AG09309 (cell line): ENCODE results near the gene LSMEM2.
"Not testable (repeated sequence)": the region's sequence is repeated elsewhere in the genome, so short reads cannot be mapped to it uniquely, and the experiment has no call there.

Experiments
- DNase-seq: peaks from one replicate; pipeline ENCODE4 v3.0.0-alpha.2; 2010; ENCODE audit warnings: low read depth
- H3K4me3 ChIP-seq: 2 replicates; pipeline ENCODE4 v1.5.1; 2011; ENCODE audit warnings: mild to moderate bottlenecking, low read depth, low read length, moderate library complexity; ENCODE audit not compliant: control insufficient read depth
- CTCF ChIP-seq: IDR thresholded peaks from 2 replicates; pipeline ENCODE4 v1.5.1; 2011; ENCODE audit warnings: mild to moderate bottlenecking, low read depth, low read length, inconsistent platforms; ENCODE audit not compliant: insufficient read depth, control insufficient read depth; ENCODE audit errors: missing control alignments

The LSMEM2 gene

GRCh38 chr3:50241163-50241562, 37.7 kb upstream of the LSMEM2 start:
- no peak for TF ChIP-seq CTCF
- DNase-seq: no peak
- no peak overlapping the region for H3K4me3 ChIP-seq

- no peak for TF ChIP-seq CTCF
- DNase-seq: no peak
- no peak overlapping the region for H3K4me3 ChIP-seq
Observed at GRCh38 chr3:50241713-50242380, 37.0 kb upstream of the LSMEM2 start.

- no peak for TF ChIP-seq CTCF
Observed at GRCh38 chr3:50242381-50242770, 36.5 kb upstream of the LSMEM2 start.

GRCh38 chr3:50242851-50243542, 35.9 kb upstream of the LSMEM2 start:
- no peak for TF ChIP-seq CTCF
- no peak for DNase-seq
- H3K4me3 ChIP-seq: no peak overlapping the region

More at GRCh38 chr3:50242381-50242770, 36.5 kb upstream of the LSMEM2 start:
- no peak overlapping the region for H3K4me3 ChIP-seq
- no peak for DNase-seq

GRCh38 chr3:50243543-50243895, 35.4 kb upstream of the LSMEM2 start:
- no peak overlapping the region for H3K4me3 ChIP-seq
- no peak for TF ChIP-seq CTCF
- DNase-seq: no peak

GRCh38 chr3:50244813-50245212, 34.1 kb upstream of the LSMEM2 start:
- DNase-seq, H3K4me3 ChIP-seq: not testable (repeated sequence)

- TF ChIP-seq CTCF: no peak
- peak overlapping the region; percentile 40 for H3K4me3 ChIP-seq
- DNase-seq: no peak
Observed at GRCh38 chr3:50245251-50245745, 33.6 kb upstream of the LSMEM2 start.
